HG02973 (cell line): ENCODE data around the gene INO80B.
A peak's percentile ranks its signal among the peaks of the same experiment; 100 is the strongest.
"Not testable (repeated sequence)": the region's sequence is repeated elsewhere in the genome, so short reads cannot be mapped to it uniquely, and the experiment has no call there.

Experiments used
- ATAC-seq: cut with Tn5 transposase; IDR thresholded peaks from one replicate; pipeline ENCODE4 v1.9.1; 2021; ENCODE audit warnings: moderate library complexity; ENCODE audit not compliant: unreplicated experiment

Gene INO80B

DNA sequence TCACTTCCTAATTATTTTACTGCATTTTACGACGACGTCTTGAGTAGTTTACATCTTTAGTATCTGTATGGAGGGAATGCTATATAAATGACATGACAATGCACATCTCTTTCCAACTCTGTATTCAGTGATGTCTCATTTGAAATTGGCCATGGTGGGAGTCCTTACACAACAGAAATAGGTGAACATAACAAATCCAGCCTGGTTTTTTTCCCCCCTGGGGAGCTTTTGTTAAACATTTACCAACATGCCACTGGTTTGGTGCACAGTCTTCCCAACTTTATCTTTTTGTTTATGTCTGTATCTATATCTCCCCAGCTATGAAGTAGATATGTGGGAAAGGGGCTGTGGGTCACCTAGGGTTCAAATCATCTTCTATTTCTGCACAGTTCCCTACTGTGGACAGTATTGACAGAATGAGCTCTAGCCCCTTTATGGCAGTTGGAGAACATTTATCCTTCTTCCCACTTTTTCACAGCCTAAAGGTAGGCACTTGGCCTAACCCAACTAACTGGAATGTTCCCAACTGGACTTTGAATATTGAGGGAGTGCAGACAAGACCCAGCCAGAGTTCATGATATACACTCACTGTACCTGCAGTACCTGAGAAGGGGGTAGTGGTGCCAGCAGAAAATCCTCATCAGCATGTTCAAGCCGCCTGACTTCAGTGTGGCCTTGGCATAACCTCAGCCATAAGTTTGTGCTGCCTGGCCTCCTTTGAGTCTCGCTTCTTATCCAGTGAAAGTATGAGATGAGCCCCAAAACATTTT is 7.5 kb upstream of the INO80B start:
- no peak for ATAC-seq

GRCh38 chr2:74448771-74449170 is 6.1 kb upstream of the INO80B start:
- no peak for ATAC-seq

DNA sequence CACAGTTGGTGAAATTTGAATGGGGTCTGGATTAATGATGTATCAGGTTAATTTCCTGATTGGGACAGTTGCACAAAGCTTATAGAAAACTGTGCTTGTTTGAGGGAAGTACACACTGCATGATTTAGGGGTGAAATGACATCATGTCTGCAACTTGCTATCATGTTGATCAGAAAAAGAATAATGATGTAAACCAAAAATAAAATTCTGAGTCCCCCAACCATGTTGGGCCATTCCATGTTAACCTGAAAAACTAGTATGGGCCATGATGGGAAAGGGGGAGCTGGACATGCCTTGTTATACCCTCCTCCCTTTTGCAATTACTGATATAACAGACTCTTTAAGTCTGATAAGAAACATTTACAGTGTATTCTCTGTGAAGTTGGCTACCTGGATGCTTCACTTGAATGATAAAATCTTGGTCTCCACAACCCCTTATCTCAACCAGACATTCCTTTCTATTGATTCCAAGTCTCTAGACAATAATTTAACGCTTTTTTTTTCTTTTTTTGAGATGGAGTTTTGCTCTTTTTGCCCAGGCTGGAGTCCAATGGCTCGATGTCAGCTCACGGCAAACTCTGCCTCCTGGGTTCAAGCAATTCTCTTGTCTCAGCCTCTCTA is 4.2 kb upstream of the INO80B start:
- ATAC-seq: no peak

- no peak for ATAC-seq
Measured at GRCh38 chr2:74457129-74457548, 2.3 kb downstream of the INO80B start.

GRCh38 chr2:74457549-74458131 is 2.8 kb downstream of the INO80B start:
- ATAC-seq: peak; percentile 35

DNA sequence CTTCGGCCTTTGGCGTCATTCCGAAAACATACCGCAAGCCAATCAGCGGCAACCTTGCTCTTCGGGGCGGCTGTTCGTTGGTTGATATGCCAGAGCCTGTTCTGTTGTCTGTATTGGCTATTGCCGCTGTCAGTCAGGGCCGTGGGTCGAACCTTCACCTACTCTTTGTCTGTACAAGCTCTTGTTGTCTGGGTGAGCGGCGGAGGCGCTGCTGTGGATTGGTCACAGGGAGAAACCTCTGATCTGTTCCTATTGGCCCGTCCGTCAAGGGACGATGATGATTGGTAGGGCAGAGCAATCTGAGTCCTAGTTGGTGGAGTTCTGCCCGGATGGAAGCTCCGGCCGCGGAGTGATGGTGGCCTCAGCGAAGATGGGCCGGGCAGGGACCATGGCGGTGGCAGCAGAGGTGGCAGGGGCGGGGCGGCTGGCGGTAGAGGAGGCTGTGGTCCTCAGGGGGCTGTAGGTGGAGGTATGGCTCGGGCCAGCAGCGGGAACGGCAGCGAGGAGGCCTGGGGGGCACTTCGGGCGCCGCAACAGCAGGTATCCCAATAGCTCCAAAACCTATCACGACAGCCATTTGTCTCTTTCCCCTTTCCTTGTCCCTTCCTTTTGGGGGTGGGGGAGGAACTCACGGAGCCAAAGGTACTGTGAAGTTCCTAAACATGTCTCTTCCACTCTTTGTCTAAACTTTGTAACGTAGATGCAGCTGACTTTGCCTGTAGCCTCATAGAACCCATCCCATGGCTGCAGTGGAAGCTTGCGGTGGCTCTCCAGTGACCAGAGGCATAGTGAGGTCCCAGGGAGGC is 3.4 kb downstream of the INO80B start, which contains the start of gene WBP1:
Gene WBP1 (plus strand): TSS at position 307 of the 806 bp plus-strand sequence. CDS start 165 bp downstream, at position 472.
- peak; percentile 75 for ATAC-seq

- no peak for ATAC-seq
Measured at GRCh38 chr2:74458938-74459363, 4.1 kb downstream of the INO80B start.

DNA sequence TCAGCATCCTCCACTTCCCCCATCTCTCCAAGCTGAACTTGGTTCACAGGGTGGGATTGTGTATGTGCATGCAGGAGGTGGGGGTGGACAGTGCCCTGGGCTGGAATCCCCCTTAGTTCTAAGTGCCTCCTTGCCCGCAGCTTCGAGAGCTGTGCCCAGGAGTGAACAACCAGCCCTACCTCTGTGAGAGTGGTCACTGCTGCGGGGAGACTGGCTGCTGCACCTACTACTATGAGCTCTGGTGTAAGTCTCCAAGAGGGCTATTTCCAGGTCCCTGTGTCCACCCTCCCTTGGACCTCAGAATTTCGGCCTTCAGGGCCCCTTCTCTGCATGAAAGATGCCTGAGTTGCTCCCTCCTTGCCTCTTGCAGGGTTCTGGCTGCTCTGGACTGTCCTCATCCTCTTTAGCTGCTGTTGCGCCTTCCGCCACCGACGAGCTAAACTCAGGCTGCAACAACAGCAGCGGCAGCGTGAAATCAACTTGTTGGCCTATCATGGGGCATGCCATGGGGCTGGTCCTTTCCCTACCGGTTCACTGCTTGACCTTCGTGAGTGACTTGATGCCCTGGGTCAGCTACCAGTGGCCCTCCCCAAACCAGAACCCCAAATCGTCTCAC is 4.7 kb downstream of the INO80B start:
- not testable (repeated sequence) for ATAC-seq

DNA sequence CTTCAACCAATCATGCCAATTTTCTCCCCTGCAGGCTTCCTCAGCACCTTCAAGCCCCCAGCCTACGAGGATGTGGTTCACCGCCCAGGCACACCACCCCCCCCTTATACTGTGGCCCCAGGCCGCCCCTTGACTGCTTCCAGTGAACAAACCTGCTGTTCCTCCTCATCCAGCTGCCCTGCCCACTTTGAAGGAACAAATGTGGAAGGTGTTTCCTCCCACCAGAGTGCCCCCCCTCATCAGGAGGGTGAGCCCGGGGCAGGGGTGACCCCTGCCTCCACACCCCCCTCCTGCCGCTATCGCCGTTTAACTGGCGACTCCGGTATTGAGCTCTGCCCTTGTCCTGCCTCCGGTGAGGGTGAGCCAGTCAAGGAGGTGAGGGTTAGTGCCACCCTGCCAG is 5.3 kb downstream of the INO80B start:
- ATAC-seq: not testable (repeated sequence)

GRCh38 chr2:74461187-74462053 is 6.5 kb downstream of the INO80B start:
- no peak for ATAC-seq

DNA sequence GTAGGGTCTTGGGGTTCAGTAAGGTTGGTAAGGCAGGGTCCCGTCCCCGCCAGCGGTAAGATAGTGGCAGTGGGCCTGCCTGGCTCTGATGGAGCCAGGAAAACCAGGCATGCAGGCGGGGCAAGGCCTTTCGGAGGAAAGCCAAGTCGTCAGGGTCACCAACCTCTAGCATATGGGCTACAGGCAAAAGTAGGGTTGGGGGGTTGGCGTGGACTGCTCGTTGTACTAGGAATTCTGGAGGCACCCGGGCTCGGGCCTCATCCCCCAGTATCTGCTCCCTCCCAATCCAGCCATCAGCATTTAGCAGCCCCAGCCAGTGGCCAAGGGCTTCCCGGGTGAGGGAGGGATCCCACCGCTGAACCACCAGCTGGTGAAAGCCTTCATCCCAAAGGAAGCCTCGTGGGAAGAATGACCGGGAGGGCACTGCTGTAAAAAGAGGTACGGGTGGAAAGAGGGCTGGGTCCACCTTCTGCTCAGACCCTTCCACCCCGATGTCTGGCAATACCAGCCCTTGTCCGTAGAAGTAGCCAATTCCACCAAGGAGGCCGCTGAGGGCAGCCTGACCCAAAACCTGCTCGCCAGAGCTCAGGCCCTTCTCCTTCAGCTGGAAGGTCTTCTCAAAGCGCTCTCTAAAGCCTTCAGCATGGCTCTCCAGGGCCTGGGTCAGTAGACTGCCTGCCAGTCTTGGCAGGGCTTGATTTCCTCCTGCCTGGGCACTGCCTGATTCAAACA is 7.3 kb downstream of the INO80B start:
- ATAC-seq: no peak

DNA sequence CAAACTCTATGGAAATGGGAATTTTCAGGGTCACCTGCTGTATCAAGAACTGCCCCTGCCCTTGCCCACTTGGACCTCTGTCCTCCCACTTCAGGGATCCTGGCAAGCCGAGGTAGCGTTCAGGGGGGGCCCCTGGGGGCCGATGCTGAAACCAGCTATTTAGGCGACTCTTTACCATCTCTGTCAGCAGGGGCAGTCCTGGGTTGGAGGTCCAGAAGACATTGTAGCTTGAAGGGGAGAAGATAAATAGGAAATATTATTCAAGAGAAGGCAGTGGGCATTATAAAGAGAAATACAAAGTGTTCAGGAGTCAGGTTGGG is 7.9 kb downstream of the INO80B start:
- no peak for ATAC-seq

DNA sequence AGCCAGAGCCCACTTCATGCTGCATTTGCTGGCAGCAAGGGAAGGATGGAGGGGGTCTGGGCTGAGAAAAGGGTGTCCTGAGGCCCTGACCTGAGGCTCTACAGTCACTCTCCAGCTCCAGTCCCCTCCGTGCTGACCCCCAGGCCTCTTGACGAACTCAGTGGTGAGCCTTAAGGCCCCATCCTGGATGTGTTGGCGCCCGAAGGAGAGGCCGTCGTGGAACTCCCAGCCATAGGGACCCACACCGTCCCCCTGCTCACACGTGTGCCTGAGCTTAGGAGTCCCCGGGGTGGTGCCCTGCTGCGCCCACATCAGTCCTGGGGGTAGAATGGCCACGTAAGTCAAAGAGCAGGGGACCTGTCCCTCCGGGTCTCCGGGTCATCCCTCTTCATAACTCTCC is 9.5 kb downstream of the INO80B start:
- ATAC-seq: no peak

DNA sequence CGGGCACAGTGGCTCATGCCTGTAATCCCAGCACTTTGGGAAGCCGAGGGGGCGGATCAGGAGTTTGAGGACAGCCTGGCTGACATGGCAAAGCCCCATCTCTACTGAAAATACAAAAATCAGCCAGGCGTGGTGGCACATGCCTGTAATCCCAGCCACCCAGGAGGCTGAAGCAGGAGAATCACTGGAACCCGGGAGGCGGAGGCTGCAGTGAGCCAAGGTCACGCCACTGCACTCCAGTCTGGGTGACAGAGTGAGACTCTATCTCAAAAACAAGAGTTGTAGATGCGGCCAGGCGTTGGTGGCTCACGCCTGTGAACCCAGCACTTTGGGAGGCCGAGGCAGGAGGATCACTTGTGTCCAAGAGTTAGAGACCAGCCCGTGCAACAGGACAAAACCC is 15.9 kb downstream of the INO80B start:
- ATAC-seq: not testable (repeated sequence)

- ATAC-seq: no peak
Measured at GRCh38 chr2:74471332-74472065, 16.6 kb downstream of the INO80B start.

GRCh38 chr2:74472086-74472944 is 17.4 kb downstream of the INO80B start, which contains the start of gene MRPL53:
Gene MRPL53, minus strand, starts transcription at chr2:74472680. Its CDS starts 20 bp downstream, at chr2:74472660.
- peak; percentile 68 for ATAC-seq

DNA sequence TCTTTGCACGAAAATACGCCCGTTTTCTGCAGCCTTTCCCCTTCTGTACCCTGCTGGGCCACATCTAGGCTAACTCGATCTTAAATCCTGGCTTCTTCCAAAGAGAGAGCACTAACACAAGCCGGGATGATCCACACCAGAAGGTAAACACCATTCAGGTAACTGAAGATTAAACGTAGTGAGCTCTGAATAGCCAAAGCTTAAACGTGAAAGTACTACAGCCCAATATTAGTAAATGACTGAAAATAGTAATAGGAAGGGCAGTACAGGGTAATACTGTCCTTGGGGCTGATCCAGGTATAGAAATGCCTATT is 18.0 kb downstream of the INO80B start:
- ATAC-seq: peak; percentile 5

DNA sequence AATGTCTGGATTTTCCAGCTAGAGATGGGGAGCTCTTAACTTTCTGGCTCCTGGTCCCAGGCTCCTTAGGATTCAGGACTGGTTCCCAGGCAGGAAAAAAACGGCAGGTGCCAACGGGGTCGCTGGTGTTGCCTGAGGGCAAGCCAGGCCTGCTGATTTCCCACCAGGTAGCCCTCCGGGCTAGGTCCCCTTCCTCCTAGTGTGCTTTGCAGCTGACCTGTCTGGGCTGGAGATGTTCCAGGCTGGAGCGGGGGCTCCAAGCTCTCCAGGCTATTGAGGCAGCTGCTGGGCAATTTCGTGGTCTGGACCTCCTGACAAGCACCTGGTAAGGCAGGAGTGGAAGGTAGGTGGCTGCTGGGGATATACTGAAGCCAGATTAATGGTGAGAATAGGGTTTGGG is 19.6 kb downstream of the INO80B start:
- ATAC-seq: no peak
